ENCODE results near the gene BRSK1.
A peak's percentile ranks its signal among the peaks of the same experiment; 100 is the strongest.

Gene BRSK1

DNA sequence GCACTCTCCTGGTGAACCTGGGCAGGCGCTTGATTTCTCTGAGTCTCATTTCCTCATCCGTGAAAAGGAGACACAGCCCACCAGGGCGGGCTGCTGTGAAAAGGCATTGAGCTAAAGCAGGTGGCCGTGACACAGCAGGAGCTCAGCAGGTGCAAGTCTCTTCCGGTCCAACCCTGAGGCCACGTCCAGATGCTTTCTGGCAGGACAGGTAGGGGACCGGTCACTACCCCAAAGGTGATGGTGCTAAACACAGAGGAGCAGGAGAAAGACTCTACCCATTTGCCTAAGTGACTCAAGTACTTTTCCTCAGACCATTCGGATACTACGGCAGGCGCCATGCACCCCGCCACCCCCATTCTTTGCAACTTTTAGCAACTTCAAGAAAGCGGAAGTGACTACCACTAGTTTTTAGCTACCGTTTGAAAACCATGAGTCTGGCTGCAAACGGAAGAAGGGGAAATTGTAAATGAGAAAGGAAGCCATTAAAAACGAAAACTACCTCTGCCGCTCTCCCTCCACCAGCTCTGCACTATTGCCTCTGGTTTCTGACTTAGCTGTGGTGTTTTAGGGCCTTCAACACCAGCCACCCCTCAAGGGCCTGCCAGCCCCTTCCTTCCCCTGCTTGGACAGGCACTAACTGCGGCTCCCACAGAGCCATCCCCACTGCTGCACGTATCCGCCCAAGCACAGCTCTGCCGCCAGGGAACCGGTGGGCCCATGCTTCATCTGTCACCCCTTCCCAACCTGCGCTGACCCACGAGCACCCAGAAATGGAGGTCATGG lies 29.8 kb upstream of the BRSK1 start:
- DNase-seq (ENCODE audit: low spot score) = no peak

DNA sequence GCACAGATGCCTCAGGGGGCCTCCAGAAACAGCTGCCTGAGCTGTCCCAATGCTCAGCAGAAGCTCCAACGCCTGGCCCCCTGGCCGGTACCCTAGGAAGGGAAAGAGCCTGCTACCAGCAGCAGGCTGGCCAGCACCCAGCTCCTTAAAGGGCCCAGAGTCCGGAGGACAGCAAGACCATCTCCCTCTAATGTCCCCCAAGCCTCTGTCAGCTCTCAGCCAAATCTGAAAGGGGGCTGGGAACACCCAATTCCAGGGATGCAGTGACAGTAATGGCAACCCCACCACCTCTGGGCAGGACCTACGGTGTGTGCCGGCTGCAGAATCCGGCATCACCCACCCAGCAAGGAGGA lies 29.2 kb upstream of the BRSK1 start:
- no peak for DNase-seq (ENCODE audit: low spot score)

DNA sequence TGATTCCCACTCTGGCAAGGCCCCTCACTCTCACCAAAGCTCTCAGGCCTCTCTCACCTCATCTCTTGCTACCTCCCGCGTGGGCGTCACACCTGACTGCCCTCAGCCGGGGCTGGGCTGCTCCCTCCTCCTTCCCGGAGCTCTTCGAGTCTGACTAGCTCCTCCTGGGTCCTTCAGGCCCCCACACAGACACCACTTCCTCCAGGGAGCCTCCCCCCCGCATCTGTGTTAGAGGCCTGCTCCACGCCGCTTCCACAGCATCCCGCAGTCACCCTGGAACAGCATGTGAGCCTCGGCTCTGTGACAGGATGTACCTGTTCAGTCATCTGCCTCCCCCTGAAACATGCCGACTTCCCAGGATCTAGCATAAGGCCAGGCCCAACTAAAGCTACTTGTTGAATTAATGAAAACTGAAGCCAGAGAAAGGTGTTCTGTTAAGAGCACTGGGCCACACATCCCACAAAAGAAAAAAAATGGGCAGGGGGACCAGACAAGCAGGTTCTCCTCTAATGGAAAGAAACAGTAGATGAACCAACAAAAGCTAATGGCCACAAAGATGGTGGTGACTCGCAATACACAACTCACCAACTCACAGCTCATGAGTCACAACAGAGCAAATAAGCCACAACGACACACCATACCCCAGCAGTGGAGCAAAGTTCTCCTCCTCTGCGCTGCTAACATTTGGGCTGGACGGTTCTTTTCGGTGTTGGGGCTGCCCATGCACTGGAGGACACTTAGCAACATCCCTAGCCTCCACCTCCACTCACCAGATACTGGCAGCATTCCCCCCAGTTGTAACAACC lies 28.0 kb upstream of the BRSK1 start:
- DNase-seq (ENCODE audit: low spot score) = no peak

DNA sequence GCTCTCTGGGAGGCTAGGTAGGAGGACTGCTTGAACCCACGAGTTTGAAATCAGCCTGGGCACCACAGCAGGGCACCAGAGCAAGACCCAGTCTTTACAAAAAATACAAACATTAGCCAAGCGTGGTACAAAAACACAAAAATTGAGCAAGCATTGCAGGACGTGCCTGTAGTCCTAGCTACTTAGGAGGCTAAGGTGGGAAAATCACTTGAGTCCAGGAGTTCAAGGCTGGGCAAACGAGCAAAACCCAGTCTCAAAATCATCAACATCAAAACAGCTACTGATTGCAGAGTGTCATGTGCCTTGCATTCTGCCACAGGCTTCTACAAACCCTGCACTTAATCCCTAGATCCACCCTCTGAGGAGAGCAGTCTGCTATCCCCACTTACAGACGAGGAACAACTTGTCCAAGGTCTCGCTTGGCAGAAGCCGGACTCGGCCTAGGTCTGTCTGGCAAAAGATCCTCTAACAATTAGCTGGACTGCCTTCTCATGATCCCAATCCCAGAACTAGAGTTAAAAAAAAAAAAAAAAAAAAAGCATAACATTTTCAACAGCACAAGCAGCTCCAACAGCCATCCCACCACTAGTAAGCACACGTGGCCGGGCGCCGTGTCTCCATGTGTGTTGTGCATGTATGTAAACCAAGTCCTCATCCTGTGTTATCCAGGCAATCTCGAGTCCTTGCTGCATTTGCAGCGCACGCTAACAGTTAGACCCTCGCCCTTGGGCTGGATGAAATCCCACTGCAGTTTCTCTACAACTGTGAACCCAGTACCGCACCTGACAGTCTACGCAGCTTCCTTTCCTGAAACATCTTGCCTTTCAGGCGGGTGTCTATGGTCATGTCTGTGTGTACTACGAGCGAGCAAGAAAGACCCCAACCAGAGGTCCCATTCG lies 27.0 kb upstream of the BRSK1 start:
- DNase-seq (ENCODE audit: low spot score) = no peak

DNA sequence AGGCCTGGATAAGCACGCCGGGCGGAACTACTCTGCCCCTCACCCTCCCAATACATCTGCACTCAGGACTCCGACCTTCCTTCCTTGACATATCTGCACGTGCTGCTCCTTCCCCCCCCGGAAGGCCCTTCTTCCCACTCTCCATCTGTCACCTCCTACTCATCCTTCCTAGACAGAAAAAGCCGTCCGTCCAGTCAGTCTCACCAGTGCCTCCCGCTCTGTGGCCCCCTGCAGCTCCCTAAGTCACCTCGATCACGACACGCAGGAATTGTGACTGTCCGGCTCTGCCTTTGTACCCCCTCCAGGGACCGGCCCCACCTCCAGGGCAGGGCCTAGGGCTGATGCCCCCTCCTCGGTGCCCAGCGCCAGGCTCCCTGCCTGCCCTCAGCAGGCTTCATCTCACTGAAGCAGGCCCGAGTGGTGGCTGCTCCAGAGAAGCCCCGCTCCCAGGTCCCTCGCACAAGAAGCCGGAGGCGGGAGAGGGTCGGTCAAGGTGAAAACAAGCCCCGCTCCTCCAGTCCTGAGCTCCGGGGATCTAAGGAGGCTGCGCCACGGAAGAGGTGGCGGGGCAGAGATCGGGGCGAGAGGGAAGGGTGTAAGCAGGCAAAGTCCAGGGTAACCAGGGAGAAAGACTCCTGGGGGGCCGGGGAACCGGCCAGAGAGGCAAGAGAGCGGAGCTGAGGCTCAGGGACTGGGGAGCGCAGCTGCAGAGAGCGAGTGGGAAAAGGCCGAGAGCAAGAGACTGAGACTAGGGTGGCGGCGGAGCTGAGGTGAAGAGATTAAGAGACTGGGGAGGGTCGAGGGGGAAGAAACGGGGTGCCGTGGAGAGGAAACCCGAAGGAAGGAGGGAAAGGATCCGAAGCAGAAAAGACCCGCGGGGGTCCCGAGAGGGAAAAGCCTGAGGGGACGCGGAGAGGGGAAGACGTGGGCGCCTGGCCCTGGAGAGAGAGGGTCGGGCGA lies 26.1 kb upstream of the BRSK1 start:
- peak; percentile 65 for DNase-seq (ENCODE audit: low spot score)

DNA sequence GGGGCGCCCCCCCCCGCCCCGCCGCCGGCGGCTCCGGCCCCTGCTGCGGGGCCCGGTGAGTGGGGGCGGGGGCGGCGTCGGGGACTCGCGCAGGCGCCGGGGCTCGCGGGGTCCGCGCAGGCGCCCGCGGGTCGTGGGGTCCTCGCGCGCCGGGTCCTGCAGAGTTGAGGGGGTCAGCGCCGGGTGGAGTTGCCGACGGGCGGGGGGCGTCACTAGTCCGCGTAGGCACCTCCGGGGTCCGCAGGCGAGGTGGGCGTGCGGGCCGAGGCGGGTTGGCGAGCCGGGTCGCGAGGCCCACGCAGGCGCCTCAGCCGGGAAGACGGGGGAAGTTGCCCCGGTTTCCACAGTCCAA lies 25.3 kb upstream of the BRSK1 start:
- peak; percentile 51 for DNase-seq (ENCODE audit: low spot score)

DNA sequence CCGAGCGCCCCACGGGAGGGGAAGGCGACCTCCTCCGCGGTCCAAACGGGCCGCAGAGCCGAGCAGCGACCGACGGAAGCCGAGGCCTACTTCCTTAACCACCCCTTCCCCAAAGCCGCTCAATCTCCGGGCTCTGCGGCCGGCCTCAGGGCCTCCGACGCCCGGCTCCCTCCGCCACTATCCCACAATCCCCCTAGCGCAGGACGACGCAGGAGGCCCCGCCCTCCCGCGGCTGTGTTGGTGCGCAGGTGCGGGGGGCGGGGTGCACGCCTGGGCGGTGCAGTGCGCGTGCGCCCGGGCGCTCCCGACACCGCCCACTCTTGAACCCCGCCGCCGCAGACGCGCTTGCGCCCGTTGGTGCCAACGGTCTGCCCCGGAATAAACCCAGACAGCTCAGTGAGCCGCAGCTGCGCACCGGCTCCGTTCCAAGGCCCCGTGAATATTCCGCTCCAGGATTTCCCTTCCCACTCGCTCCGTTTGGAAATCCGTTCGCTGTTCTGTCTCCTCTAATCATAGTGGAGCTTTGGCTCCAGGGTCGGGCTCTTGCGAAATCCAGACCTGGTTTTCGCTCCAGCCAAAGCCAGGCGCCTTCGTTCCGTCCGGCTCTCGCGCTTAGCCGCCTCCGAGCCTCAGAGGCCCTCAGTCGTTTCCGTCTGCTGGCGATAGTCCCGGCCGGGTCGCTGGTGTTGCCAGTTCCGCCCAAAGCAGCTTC lies 24.8 kb upstream of the BRSK1 start, which contains the start of gene PPP6R1:
Gene PPP6R1, minus strand, starts transcription at position 190 of the 712 bp plus-strand sequence. CDS start 11,914 bp downstream, outside the sequence.
- peak; percentile 99 for DNase-seq (ENCODE audit: low spot score)

DNA sequence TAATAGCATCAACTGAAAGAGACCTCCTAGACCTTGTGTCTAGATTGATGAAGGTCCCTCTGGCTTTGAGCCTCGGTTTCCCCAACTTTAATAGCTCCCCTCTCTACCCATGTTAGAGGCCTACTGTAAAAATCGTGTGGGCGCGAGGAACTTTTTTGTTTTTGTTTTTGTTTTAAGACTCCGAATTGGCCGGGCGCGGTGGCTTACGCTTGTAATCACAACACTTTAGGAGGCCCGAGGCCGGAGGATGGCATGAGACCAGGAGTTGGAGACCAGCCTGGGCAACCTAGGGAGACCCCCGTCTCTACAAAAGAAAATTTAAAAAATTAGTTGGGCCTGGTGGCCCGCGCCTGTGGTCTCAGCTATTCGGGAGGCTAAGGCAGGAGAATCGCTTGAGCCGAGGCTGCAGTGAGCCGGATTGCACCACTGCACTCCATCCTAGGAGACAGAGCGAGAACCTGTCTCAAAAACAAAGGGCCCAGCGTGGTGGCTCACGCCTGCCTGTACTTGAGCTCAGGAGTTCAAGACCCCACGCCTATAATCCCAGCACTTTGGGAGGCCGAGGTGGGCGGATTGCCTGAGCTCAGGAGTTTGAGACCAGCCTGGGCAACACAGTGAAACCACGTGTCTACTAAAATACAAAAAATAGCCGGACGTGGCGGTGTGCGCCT lies 24.1 kb upstream of the BRSK1 start:
- DNase-seq (ENCODE audit: low spot score) = no peak

DNA sequence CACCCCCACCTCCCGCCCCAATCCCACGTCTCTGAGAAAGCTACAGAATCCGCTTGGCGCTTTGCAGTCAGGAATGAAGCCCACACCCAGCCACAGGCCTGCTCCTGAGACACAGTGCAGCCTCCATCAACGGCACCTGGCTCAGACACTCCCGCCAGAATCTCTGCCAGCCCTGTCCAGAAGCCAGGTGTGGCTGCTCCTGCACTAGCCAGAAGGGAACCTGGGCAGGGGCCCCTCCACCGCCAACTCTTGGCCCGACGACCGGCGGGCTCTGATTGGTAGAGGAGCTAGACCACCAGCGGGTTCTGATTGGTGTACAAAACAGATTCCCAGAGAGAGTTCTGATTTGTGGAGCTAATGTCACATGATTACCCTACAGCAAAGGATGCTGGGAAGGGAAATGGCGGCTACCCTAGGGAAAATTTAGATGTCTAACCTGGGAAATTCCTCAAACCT lies 22.1 kb upstream of the BRSK1 start:
- no peak for DNase-seq (ENCODE audit: low spot score)

DNA sequence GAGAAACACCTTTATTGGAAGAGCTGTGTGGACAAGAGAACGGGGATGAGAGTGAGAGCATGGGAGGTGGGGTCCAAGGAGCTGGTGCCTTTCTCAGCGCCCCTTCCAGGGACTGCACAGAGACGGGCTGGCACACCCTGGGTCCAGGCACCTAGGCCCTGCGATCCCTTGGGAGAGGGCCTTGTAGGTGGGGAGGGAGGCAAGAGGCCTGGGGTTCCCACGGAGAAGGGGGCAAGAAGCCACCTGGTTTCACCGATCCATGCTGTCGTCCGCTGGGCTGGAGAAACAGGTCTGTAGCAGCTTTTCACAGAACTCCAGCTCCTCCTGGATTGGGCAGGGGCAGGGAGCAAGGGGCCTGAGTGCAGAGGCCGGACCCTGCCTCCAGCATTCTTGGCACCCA lies 21.4 kb upstream of the BRSK1 start:
- no peak for DNase-seq (ENCODE audit: low spot score)

DNA sequence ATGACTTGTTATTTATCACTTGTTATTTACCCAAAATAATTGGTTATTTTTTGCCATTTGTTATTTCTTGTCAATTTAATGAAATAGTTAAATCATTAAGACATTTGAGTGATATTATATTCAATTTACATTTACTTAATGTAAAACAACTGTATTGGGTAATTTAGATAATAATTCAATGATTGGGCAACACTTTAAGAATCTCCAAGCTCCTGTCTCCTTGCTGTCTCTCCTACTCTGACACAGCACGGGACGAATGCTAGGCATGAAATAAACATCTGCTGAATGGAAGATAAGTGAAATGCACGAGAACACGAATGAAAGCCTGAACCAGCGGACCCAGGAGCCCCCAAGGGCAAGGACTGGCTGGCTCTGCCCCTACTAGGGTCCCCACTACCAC lies 19.3 kb upstream of the BRSK1 start:
- DNase-seq (ENCODE audit: low spot score) = no peak

DNA sequence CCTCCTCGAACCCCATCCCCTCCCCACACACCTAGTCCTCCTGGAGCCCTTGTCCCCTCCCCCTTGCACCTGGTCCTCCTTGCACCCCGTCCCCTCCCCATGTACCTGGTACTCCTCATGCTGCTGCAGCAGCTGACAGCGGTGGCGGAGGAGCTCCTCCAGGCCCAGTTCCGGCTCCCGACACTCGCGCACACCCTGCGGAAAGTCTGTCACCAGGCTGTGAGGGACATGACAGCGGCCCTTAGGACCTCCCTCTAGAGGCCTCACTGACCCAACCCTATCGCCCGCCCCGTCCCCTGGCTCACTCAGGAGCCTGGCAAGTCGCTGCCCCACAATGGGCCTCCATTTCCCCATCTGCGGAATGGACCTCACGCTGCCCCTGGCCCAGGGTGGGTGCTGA lies 18.6 kb upstream of the BRSK1 start:
- DNase-seq (ENCODE audit: low spot score) = no peak

DNA sequence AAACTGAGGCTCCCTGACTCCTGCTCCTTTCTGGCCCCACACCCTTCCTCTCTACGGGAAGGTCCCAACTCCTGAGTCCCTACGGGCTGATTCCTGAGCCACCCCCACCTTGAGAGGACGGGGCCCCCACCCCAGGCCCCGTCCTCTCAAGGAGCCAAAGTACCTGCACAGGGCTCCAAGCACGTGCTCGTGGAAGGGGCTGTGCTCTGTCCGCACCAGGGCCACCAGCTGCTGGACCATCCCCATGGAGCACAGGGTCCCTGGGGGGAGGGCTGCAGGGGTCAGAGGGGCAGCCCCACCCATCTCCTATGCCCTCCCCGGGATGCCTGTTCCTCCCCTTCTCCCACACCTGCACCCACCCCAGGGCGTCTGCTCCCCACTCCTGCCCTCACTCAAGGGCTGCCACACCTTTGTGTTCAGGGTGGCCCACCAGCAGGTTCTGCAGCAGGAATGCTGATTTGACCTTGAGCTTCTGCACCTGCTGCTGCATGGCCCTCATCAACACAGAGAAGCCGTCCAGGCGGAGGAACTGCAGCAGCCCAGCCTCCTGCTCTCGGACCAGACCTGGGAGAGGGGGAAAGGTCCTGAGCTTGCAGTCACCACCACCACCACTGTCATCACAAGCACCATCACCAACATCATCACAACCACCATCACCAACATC lies 17.9 kb upstream of the BRSK1 start:
- no peak for DNase-seq (ENCODE audit: low spot score)

DNA sequence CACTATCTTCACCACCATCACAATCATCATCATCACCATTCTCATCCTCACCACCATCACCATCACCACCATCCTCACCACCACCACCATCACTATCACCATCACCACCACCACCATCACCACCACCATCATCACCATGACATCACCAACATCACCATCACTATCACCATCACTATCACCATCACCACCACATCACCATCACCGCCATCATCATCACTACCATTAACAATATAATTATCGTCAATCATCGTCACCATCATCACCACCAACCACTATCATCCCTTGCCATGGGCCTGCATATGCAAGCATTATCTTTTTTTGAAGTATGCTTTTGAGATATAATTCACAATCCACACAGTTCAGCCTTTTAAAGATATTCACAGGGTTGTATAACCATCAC lies 17.4 kb upstream of the BRSK1 start:
- DNase-seq (ENCODE audit: low spot score) = no peak

DNA sequence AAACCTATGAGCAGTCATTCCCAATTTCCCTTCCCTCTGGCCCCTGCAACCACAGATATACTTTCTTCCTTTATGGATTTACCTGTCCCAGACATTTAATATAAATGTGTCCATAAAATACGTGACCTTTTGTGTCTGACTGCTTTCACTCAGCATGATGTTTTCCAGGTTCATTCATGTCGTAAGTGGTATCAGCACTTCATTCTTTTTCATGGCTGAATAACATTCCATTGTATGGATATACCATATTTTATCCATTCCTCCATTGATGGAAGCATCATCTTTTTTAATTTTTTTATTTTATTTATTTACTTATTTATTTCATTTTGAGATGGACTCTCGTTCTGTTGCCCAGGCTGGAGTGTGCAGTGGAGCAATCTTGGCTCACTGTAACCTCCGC lies 17.0 kb upstream of the BRSK1 start:
- no peak for DNase-seq (ENCODE audit: low spot score)

DNA sequence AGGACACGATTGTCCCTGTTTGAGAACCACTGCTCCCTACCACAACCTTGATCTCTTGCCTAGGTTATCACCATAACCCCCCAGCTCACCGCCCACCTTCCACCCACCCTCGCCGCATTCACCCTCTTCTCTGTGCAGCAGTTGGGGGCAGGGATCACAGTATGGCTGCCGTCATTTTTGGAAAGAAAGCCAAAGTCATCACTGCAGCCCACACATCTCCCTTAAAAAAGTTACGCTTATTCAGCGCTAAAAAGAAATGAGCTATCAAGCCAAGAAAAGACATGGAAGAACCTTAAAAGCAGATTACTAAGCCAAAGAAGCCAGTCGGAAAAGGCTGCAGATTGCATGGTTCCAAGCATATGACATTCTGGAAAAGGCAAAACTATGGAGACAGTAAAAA lies 14.5 kb upstream of the BRSK1 start:
- no peak for DNase-seq (ENCODE audit: low spot score)

DNA sequence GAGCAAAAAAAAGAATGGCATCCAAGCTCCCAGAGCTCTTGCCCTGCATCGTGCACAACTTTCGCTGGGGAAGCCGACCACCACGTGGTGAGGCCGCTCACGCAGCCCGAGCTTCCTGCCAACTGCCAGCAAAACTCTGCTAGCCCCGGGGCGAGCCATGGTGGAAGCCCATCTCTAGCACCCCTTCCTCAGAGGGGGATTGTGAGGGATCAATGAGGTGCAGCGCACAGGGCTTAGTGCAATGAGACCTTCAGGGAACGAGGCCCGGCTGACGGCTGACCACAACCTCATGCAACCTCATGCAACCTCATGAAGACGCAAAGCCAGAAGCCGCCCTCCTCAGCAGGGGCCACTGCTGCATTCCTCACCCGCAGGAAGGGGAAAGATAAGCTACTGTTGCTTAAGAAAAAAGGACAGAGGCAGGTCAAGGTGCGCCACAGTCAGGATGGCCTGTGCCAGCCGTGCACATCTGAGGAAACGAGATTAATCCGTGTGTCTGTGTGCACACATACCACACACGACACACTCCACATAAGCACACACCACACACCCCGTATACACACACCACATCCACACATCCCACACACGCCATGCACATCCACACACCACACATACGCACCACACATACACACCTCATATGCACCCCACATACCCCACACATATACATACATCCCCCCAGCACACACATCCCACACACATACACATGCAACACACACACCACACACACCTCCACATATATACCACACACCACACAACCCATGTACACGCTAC lies 13.4 kb upstream of the BRSK1 start:
- DNase-seq (ENCODE audit: low spot score) = no peak

DNA sequence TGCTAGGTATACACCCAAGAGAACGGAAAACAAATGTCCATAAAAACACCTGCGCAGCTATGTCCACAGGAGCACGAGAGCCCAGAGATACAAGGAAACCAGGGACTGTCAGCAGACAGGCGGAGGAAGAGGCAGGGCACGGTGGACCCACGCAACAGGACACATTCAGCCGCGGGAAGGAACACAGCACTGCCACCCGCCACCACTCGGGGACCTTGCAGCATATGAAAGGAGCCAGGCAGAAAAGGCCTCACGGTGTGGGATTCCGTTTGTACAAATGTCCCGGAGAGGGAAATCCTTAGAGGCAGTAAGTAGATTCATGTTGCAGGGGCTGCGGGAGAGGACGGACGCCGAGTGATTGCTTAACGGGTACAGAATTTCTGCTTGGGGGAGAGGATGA lies 11.7 kb upstream of the BRSK1 start:
- DNase-seq (ENCODE audit: low spot score) = no peak
